Testis (tissue), 3 donors: ENCODE measurements around the gene SSC4D. TPM values are rescaled to one million over a fixed set of nuclear protein-coding genes. Genes with fewer than 3 reads are reported as not detected.
"Not testable (repeated sequence)": the region's sequence is repeated elsewhere in the genome, so short reads cannot be mapped to it uniquely, and the experiment has no call there.

Source experiments
- DNase-seq: peaks from one replicate; pipeline ENCODE4 v3.0.0-alpha.2; 2019
- H3K27ac ChIP-seq, 2 donors: fragments of 200-600 bp; sonication (generic); one replicate each; pipeline ENCODE4 v1.5.1; 2019
- H3K27me3 ChIP-seq: fragments of 200-600 bp; sonication (generic); one replicate; pipeline ENCODE4 v1.5.1; 2019
- H3K36me3 ChIP-seq: fragments of 200-600 bp; sonication (generic); one replicate; pipeline ENCODE4 v1.5.1; 2017; ENCODE audit warnings: low read depth; ENCODE audit errors: missing control alignments
- H3K4me1 ChIP-seq: fragments of 200-600 bp; sonication (generic); one replicate; pipeline ENCODE4 v1.5.1; 2019
- H3K4me3 ChIP-seq, 2 donors: fragments of 200-600 bp; sonication (generic); one replicate each; pipeline ENCODE4 v1.5.1; 2017 to 2019
- H3K9me3 ChIP-seq: fragments of 200-600 bp; sonication (generic); one replicate; pipeline ENCODE4 v1.5.1; 2017
- POLR2A ChIP-seq: fragments of 450-650 bp; IDR thresholded peaks from one replicate; pipeline ENCODE4 v1.6.1; 2017; ENCODE audit warnings: antibody characterized with exemption, mild to moderate bottlenecking, moderate library complexity
- WGBS, 2 donors: methylation state at CpG; one replicate each; pipeline ENCODE4 v1.1.5; 2018; 5-methylcytosine and 5-hydroxymethylcytosine counted together
- intact Hi-C: fragments of 100-400 bp; cut with DNase I; formaldehyde crosslinking; loops from one replicate; pipeline ENCODE4 v1.15.1; 2023; ENCODE audit warnings: low total_unique reads
- polyA plus RNA-seq: library from polyadenylated mRNA; stranded (reverse); fragments of 350-450 nt; fragmentation: Illumina TruSeq; extraction: RNeasy Lipid Tissue Mini Kit (QIAGEN cat#74804); gene quantifications from one replicate; pipeline ENCODE4 v1.2.3, GENCODE V29; 2014; ENCODE audit warnings: low read depth, low replicate concordance; ENCODE audit not compliant: insufficient read depth
- total RNA-seq, 2 donors: library from RNA; depleted of rRNA; stranded (reverse); fragments of >200 nt; gene quantifications; one replicate each; pipeline ENCODE4 v1.2.3, GENCODE V29; 2016
- TF ChIP-seq, protein P1 (sequence below), 3 experiments: fragments of 450-650 bp in 2 of 3; fragments of 200-600 bp in 1 of 3; sonication (generic) in 1 of 3; IDR thresholded peaks; one replicate each; pipeline ENCODE4 v1.5.1; 2016 to 2019; ENCODE audit warnings: antibody characterized with exemption in 3 of 3, mild to moderate bottlenecking in 2 of 3, moderate library complexity in 1 of 3

Gene SSC4D
- total and polyA plus RNA-seq, 3 donors from 2014 or later, result 1.8 to 2.8 (median 2.3) TPM

DNA sequence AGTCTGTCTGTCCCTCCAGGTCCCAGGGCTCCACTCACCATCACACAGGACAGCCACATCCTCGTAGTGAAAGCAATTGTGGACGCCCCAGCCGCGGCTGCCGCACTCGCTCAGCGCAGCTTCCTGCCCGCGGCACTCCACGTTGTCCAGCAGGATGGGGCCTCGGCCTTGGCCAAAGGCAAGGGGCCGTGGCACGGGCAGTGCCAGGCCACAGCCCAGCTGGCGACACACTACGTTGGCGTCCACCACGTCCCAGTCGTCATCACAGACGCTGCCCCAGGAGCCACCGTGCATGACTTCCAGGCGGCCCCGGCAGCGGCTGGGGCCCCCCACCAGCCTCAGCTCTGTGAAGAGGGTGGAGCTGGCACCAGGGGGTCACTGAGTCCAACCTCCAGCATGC is 9.2 kb downstream of the SSC4D start:
- intact Hi-C loops, result no loop called here
- Histone ChIP-seq H3K4me3 (no peak overlapping the region), H3K4me1 (no peaks in the 10 kb centered on the region), H3K36me3 (no peaks in the 10 kb centered on the region), H3K27ac (no peak overlapping the region), H3K27me3 (no peaks in the 10 kb centered on the region), H3K9me3 (no peaks in the 10 kb centered on the region)
- TF ChIP-seq, protein P1, sequence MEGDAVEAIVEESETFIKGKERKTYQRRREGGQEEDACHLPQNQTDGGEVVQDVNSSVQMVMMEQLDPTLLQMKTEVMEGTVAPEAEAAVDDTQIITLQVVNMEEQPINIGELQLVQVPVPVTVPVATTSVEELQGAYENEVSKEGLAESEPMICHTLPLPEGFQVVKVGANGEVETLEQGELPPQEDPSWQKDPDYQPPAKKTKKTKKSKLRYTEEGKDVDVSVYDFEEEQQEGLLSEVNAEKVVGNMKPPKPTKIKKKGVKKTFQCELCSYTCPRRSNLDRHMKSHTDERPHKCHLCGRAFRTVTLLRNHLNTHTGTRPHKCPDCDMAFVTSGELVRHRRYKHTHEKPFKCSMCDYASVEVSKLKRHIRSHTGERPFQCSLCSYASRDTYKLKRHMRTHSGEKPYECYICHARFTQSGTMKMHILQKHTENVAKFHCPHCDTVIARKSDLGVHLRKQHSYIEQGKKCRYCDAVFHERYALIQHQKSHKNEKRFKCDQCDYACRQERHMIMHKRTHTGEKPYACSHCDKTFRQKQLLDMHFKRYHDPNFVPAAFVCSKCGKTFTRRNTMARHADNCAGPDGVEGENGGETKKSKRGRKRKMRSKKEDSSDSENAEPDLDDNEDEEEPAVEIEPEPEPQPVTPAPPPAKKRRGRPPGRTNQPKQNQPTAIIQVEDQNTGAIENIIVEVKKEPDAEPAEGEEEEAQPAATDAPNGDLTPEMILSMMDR (IDR thresholded peaks at IDR 0.05), result no peak
- TF ChIP-seq POLR2A, result no peak
- WGBS, 2 donors, result 94 to 95% methylated on average over 19 to 23 of the region's 23 CpGs
- DNase-seq, result no peak

DNA sequence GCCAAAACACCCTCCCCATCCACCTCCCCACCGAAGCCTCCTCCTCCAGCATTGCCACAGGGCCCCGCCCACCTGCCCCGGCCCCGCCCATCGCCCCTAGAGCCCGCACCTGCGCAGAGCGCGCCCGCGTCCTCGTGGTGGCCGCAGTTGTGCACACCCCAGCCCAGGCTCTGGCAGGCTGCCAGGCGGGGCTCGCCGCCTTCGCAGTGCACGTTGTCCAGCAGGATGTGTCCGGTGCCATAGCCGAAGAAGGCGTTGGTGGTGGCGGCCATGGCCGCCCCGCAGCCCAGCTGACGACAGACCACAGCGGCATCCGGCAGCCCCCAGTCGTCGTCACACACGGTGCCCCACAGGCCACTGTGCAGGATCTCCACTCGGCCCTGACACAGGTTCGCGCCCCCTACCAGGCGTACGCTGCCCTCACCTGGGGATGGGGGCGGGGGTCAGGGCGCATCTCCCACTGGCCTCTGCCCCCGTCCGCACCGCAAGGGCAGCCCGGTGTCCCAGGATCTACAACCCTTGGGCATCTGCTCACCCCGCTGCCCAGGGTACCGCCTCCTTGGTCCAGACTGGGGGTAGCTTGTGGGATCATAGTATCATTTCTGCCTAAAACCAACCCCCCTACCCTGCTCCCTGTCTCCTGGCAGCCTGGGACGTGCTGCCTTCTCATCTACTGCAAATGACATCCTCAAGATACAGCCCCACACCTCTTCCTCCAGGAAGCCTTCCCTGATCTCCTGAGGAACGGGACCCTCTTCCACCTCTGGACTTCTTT is 11.9 kb downstream of the SSC4D start:
- intact Hi-C loops, result no loop called here
- Histone ChIP-seq H3K27me3 (no peaks in the 10 kb centered on the region), H3K27ac (no peak overlapping the region), H3K9me3 (no peaks in the 10 kb centered on the region), H3K36me3 (no peaks in the 10 kb centered on the region), H3K4me1 (peaks cover 8% of the 10 kb centered on the region), H3K4me3 (peak overlapping the region; percentile 34 to 45)
- 19 to 45% methylated on average over 4 to 31 of the region's 45 CpGs for WGBS, 2 donors
- DNase-seq, result peak; percentile 85
- TF ChIP-seq, protein P1 (IDR thresholded peaks at IDR 0.05), result no peak
- TF ChIP-seq POLR2A, result no peak

DNA sequence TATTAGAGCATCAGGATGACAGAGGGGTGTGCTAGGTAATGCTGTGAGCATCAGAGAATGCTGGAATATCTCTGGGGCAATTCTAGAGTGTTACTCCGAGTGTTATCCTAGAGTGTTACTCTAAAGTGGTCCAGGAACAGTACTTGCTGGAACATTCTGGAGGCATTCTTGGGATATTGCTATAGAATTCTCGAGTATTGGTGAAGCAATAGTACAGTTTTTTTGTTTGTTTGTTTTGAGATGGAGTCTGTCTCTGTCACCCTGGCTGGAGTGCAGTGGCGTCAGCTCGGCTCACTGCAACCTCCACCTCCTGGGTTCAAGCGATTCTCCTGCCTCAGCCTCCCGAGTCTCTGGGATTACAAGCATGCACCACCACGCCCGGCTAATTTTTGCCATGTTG is 12.6 kb downstream of the SSC4D start:
- Histone ChIP-seq H3K9me3 (no peaks in the 10 kb centered on the region), H3K27me3 (no peaks in the 10 kb centered on the region), H3K27ac (no peak overlapping the region), H3K4me1 (peaks cover 10% of the 10 kb centered on the region), H3K4me3 (no peak overlapping the region), H3K36me3 (no peaks in the 10 kb centered on the region)
- intact Hi-C loops, result no loop called here
- TF ChIP-seq, protein P1 (IDR thresholded peaks at IDR 0.05), result no peak
- TF ChIP-seq POLR2A, result no peak
- no peak for DNase-seq
- 53 to 54% methylated on average over 8 of the region's 8 CpGs for WGBS, 2 donors

DNA sequence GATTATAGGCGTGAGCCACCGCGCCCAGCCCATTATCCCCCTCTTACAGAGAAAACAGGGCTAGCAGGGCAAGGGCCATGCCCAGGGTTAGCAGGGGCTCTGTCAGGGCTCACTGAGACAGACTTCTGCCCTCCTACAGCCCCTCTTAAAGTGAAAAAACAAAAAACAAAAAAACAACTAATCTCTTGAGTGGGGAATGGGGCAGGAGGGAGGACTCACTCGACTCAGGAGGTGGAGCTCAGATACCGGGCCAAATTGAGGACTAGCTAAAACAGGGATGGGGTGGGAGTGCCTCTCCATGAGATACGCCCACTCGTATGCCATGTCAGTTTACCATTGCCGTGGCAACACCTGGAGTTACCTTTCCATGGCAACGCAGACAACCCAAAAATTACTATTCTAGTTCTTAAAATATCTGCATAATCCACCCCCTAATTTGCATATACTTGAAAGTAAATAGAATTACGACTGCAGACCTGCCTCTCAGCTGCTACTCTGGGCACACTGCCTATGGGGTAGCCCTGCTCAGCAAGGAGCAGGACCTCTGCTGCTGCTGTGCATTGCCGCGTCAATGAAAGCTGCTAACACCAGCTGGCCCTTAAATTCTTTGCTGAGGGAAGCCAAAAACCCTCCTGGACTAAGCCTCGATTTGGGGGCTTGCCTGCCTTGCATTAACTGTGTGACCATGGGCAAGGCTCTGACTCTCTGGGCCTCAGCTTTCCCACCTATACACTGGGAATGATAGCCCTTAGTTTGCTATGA is 13.4 kb downstream of the SSC4D start:
- Histone ChIP-seq H3K27me3 (no peaks in the 10 kb centered on the region), H3K4me3 (no peak overlapping the region), H3K4me1 (peaks cover 10% of the 10 kb centered on the region), H3K27ac (no peak overlapping the region), H3K9me3 (no peaks in the 10 kb centered on the region), H3K36me3 (no peaks in the 10 kb centered on the region)
- DNase-seq, result no peak
- intact Hi-C loops, result no loop called here
- TF ChIP-seq, protein P1 (IDR thresholded peaks at IDR 0.05), result no peak
- no peak for TF ChIP-seq POLR2A
- WGBS, 2 donors, result 61 to 69% methylated on average over 11 to 13 of the region's 13 CpGs

DNA sequence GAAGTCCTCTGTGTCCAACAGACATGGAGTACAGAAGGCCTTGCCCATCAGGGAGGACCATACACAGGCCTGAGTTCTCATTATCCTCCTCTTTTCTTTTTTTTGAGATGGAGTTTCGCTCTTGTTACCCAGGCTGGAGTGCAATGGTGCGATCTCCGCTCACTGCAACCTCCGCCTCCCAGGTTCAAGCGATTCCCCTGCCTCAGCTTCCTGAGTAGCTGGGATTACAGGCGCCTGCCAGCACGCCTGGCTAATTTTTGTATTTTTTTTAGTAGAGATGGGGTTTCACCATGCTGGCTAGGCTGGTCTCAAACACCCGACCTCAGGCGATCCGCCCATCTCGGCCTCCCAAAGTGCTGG is 13.9 kb downstream of the SSC4D start:
- 83 to 94% methylated on average over 11 of the region's 11 CpGs for WGBS, 2 donors
- H3K4me1 ChIP-seq, H3K36me3 ChIP-seq, intact Hi-C loops, H3K4me3 ChIP-seq, H3K27me3 ChIP-seq, H3K9me3 ChIP-seq, H3K27ac ChIP-seq, DNase-seq: not testable (repeated sequence)
